GM18519 (cell line): Measurements from ENCODE around the gene BZW2.
"Not testable (repeated sequence)": the region's sequence is repeated elsewhere in the genome, so short reads cannot be mapped to it uniquely, and the experiment has no call there.

ENCODE experiments used
- ATAC-seq: cut with Tn5 transposase; IDR thresholded peaks from one replicate; pipeline ENCODE4 v1.9.1; 2021; ENCODE audit warnings: mild to moderate bottlenecking, moderate library complexity; ENCODE audit not compliant: unreplicated experiment, low FRiP score

BZW2 gene

GRCh38 chr7:16644636-16645592, 1.1 kb upstream of the BZW2 start:
- no peak for ATAC-seq

- ATAC-seq, result no peak
These were observed 591 bp downstream of the BZW2 start for GRCh38 chr7:16646472-16647072.

GRCh38 chr7:16647435-16647960, 1.5 kb downstream of the BZW2 start:
- no peak for ATAC-seq

GRCh38 chr7:16648551-16648950, 2.6 kb downstream of the BZW2 start:
- ATAC-seq, result no peak

DNA sequence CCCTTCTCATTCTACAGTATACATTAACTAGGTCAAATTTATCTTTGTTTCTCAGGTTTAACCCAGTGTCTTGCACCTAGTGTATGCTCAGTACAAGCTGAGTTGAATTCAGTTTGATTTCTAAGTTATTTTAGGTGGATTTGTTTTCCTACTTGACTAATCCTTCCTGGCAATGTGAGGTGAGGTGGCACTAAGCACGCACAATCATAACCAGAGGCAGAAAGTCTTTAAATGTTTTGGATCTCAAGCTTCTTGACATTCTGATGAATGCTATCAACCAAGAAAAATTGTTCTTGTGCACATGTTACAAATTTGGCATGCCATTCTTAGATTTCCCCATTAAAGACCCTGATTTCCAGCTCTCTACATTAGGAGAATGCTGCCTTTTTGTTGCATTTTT, 3.2 kb downstream of the BZW2 start:
- ATAC-seq, result no peak

DNA sequence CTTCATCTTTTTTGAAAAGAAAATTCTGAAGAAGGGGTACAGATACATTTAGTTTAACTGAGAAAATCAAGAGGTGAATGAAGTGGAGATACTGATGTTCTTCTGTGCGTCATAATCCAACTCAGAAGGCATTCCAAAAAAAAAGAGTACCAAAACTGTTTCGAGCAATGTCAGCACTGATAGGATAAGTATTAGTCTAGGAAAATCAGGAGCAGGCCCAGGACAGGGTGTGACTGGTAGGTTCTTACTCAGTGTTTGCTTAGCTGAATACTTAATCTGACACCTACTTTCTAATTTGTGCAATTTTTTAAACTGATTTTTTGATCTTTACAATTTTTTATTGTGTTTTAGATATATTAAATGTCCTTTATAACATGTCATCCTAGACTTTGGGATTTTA, 4.3 kb downstream of the BZW2 start:
- ATAC-seq, result no peak

- no peak for ATAC-seq
These were observed 5.6 kb downstream of the BZW2 start for GRCh38 chr7:16651396-16652239.

- ATAC-seq, result no peak
These were observed 6.2 kb downstream of the BZW2 start for GRCh38 chr7:16652240-16652583.

DNA sequence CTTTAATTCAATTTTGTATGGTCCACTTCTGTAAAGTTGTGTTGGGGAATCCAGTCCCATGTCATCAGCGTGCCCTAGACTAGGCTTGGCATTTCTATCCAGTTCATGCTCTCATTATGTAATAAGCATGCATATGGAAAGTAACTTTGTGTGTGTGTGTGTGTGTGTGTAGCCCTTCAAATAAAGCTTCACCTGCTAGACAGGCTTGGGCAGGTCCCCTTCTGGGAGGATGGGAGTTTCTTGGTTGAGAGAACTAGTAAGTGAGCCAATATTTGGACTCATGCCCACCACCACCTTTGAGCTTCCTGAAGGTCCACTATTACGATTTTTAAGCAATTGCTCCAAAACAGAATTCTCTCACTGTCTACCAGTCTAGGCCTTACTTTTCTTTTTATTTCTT, 6.9 kb downstream of the BZW2 start:
- ATAC-seq, result no peak

GRCh38 chr7:16655394-16655793, 9.4 kb downstream of the BZW2 start:
- ATAC-seq, result no peak

- ATAC-seq, result no peak
These were observed 10.2 kb downstream of the BZW2 start for GRCh38 chr7:16656141-16656540.

DNA sequence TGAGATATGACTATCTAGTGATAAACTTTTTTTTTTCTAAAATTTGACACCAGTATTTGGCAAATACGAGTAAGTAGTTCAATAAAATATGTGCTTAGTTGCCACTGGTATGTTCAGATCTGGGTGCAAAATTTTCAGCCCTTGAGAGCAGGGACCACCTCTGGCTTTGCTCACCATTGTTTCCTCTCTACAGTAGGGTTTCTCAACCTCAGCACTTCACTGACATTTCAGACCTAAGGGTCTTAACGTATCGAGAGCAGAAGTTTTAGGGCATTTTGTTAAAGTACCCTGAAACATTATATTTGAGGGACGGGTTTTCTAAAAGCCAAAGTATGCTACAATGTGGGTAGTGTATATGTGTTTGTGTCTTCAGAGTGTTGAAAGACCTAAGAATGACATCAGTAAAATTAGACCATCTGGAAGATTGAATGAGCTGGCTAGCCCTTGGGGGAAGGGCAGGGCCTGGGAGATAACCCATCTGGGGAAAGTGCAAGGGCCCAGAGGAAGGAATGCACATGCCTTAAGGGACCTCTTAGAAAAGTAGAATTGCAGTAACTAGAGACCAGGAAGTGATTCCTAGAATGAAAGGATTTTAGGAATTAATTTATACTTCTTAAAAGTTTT, 11.8 kb downstream of the BZW2 start:
- ATAC-seq, result no peak

- not testable (repeated sequence) for ATAC-seq
These were observed 14.0 kb downstream of the BZW2 start for GRCh38 chr7:16659854-16660497.

- ATAC-seq, result no peak
These were observed 14.9 kb downstream of the BZW2 start for GRCh38 chr7:16660702-16661464.

- ATAC-seq, result no peak
These were observed 15.9 kb downstream of the BZW2 start for GRCh38 chr7:16661924-16662323.

- no peak for ATAC-seq
These were observed 21.4 kb downstream of the BZW2 start for GRCh38 chr7:16667355-16667754.

DNA sequence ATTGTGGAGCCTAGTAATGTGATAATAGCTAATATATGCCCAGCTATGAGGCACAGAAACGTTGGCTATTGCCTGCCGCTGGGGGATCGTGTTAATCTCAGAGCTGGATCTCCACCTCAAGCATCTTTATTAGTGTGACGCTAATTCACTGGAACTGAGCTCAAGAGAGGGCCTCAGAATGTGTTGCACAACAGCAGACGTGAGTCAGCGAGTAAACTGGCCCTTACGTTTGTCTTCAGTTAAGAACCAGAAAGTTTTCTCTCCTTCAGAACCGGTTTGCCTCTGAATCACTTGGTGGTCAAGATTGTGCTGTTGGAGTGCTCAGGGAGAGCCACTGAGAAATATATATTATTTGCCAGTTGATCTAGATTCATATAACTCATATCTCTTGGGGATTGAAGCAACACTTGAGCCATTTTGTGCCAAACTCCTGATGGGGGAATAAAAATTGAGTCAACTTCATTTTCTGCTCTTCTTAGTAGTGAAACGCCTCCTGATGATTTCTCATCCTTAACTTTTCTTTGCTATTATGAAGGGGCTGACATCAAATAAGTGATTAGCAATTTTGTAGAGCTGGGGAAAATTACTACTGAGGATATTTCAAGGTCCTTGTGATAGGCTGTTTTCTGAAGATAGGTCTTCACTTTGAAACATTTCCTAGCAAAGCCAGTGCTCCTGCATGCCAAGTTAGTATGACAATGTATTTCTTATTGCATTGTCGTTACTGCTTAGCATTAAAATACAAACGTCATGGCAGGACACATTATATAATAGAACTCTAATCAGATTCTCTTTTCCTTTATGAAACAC, 22.3 kb downstream of the BZW2 start:
- ATAC-seq, result no peak

- no peak for ATAC-seq
These were observed 23.0 kb downstream of the BZW2 start for GRCh38 chr7:16668978-16669377.
